GM12892 (cell line): ENCODE measurements around the gene POLA1.

Experiments
- POLR2A ChIP-seq: IDR thresholded peaks from 2 replicates; pipeline ENCODE4 v1.6.1; 2011; ENCODE audit warnings: low read depth, low read length, control low read depth
- POLR2AphosphoS5 ChIP-seq: IDR thresholded peaks from 2 replicates; pipeline ENCODE4 v1.6.1; 2011; ENCODE audit warnings: low read depth, low read length, control low read depth

- TF ChIP-seq POLR2AphosphoS5 (no peak), POLR2A (no peak)
These were observed 66.8 kb downstream of the POLA1 start for GRCh38 chrX:24760363-24761000.
